Bronchial epithelial cell (primary cell): Measurements from ENCODE around the gene FAM174C. TPM values are rescaled to one million over a fixed set of nuclear protein-coding genes. Genes with fewer than 3 reads are reported as not detected.
A peak's percentile ranks its signal among the peaks of the same experiment; 100 is the strongest.

Experiments
- DNase-seq: peaks from one replicate; pipeline ENCODE4 v3.0.0-alpha.2; 2010; ENCODE audit warnings: low read depth
- FAIRE-seq: peaks from 2 replicates; lab custom pipeline; 2011; peaks lifted over from hg19 to GRCh38; lab: Jason Lieb, UNC
- H3K27me3 ChIP-seq: 2 replicates; pipeline ENCODE4 v1.5.1; 2011; ENCODE audit warnings: low read length; ENCODE audit not compliant: control insufficient read depth, insufficient read depth
- H3K36me3 ChIP-seq: 2 replicates; pipeline ENCODE4 v1.5.1; 2011; ENCODE audit warnings: low read length; ENCODE audit not compliant: control insufficient read depth, insufficient read depth
- H3K4me3 ChIP-seq: 2 replicates; pipeline ENCODE4 v1.5.1; 2011; ENCODE audit warnings: mild to moderate bottlenecking, low read depth, low read length, control low read depth
- CTCF ChIP-seq: IDR thresholded peaks from 2 replicates; pipeline ENCODE4 v1.5.1; 2011; ENCODE audit warnings: mild to moderate bottlenecking, moderate library complexity, low read length, control low read depth, inconsistent platforms; ENCODE audit not compliant: insufficient read depth, severe bottlenecking
- total RNA-seq: library from RNA; depleted of rRNA; stranded (reverse); fragments of >200 nt; gene quantifications from 2 replicates; pipeline ENCODE4 v1.2.1, GENCODE V29; 2014

The FAM174C gene
- total RNA-seq, 1 donor from 2014 or later = 20.8 TPM

GRCh38 chr19:1321539-1321938 lies 46.2 kb downstream of the FAM174C start:
- no peak for FAIRE-seq
- Histone ChIP-seq H3K27me3 (peaks cover 3% of the 10 kb centered on the region), H3K36me3 (no peaks in the 10 kb centered on the region), H3K4me3 (no peak overlapping the region)
- no peak for DNase-seq
- no peak for TF ChIP-seq CTCF

GRCh38 chr19:1322198-1322981 lies 47.1 kb downstream of the FAM174C start:
- Histone ChIP-seq H3K4me3 (no peak overlapping the region), H3K36me3 (no peaks in the 10 kb centered on the region), H3K27me3 (peaks cover 2% of the 10 kb centered on the region)
- no peak for TF ChIP-seq CTCF
- FAIRE-seq = no peak
- DNase-seq = no peak

- Histone ChIP-seq H3K4me3 (no peak overlapping the region), H3K27me3 (no peaks in the 10 kb centered on the region), H3K36me3 (no peaks in the 10 kb centered on the region)
- TF ChIP-seq CTCF = no peak
- FAIRE-seq (no peak), DNase-seq (no peak)
These were observed 49.0 kb downstream of the FAM174C start for GRCh38 chr19:1324249-1324805.

GRCh38 chr19:1324806-1325567 lies 49.7 kb downstream of the FAM174C start:
- Histone ChIP-seq H3K27me3 (no peaks in the 10 kb centered on the region), H3K36me3 (no peaks in the 10 kb centered on the region), H3K4me3 (peak overlapping the region; percentile 32)
- TF ChIP-seq CTCF = no peak
- peak; percentile 70 for DNase-seq
- no peak for FAIRE-seq

GRCh38 chr19:1325568-1326294 lies 50.4 kb downstream of the FAM174C start:
- FAIRE-seq (no peak), DNase-seq (no peak)
- Histone ChIP-seq H3K27me3 (no peaks in the 10 kb centered on the region), H3K36me3 (no peaks in the 10 kb centered on the region), H3K4me3 (peak overlapping the region; percentile 32)
- TF ChIP-seq CTCF = no peak
